Osteocyte (in vitro differentiated cells): ENCODE measurements around the gene TOE1. TPM values are rescaled to one million over a fixed set of nuclear protein-coding genes. Genes with fewer than 3 reads are reported as not detected.
"Not testable (repeated sequence)": the region's sequence is repeated elsewhere in the genome, so short reads cannot be mapped to it uniquely, and the experiment has no call there.

ENCODE experiments used
- DNase-seq: peaks from one replicate; pipeline ENCODE4 v3.0.0; 2021; ENCODE audit warnings: mixed read lengths; ENCODE audit not compliant: unreplicated experiment; ENCODE audit errors: extremely low spot score
- H3K27ac Mint-ChIP-seq: one replicate; pipeline ENCODE4 v1.8.0; 2021; ENCODE audit warnings: mild to moderate bottlenecking, mixed read lengths; ENCODE audit not compliant: unreplicated experiment
- H3K27me3 Mint-ChIP-seq: one replicate; pipeline ENCODE4 v1.8.0; 2021; ENCODE audit warnings: mixed read lengths; ENCODE audit not compliant: unreplicated experiment
- H3K36me3 Mint-ChIP-seq: one replicate; pipeline ENCODE4 v1.8.0; 2021; ENCODE audit warnings: mixed read lengths; ENCODE audit not compliant: unreplicated experiment
- H3K4me1 Mint-ChIP-seq: one replicate; pipeline ENCODE4 v1.8.0; 2021; ENCODE audit warnings: mixed read lengths; ENCODE audit not compliant: unreplicated experiment
- H3K4me3 Mint-ChIP-seq: one replicate; pipeline ENCODE4 v1.8.0; 2021; ENCODE audit warnings: mild to moderate bottlenecking, moderate library complexity, mixed read lengths; ENCODE audit not compliant: unreplicated experiment
- H3K9me3 Mint-ChIP-seq: one replicate; pipeline ENCODE4 v1.8.0; 2021; ENCODE audit warnings: mixed read lengths; ENCODE audit not compliant: unreplicated experiment
- long read RNA-seq: library from polyadenylated mRNA; unstranded; transcript quantifications from one replicate; pipeline ENCODE4 v2.0.0, GENCODE V29; 2021
- total RNA-seq: library from RNA; stranded (reverse); gene quantifications from 2 replicates; pipeline ENCODE4 v1.2.1, GENCODE V29; 2021
- TF ChIP-seq, protein P1 (sequence below): fragments of 200-600 bp; sonication (generic); IDR thresholded peaks from 2 replicates; pipeline ENCODE4 v1.5.0; 2021; ENCODE audit warnings: antibody characterized with exemption, mild to moderate bottlenecking, moderate library complexity

TOE1 gene
- total RNA-seq, result 8.5 and 8.6 TPM in 2 replicates
- long read RNA-seq, transcript TOE1-201 (8 exons, 2,389 nt), result major isoform, 30 of 60 reads
- long read RNA-seq, partial matches to known transcripts, result 5 of 60 reads
- long read RNA-seq, other reads (novel, unspliced or antisense), result 23 of 60 reads

DNA sequence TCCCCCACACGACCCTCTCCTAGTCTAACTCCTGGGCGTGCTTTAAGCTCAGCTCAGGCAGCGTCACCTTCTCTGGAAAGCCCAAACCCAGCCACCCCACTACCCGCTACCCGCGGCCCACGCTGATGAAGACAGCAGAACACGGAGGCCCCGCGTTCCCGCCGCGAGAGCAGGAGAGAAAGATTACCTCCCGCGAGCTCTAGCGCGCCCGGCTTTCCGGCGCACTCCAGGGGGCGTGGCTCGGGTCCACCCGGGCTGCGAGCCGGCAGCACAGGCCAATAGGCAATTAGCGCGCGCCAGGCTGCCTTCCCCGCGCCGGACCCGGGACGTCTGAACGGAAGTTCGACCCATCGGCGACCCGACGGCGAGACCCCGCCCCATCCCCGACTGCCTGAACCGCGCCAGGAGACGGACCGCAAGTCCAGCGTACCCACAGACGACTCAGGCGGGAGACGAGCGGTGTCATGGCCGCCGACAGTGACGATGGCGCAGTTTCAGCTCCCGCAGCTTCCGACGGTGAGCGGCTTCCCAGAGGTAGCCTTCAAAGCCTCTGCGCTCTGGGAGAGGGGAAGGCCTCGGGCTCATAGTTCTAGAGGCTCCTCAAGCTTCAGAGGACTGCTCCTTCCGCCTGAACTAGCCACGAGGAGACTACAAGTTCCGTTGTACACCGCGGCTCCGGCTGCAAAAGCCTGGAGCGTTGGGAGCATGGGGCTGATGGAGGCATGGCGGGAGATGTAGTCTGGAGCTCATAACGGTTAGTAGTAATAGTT is at the start of gene TOE1, which contains the start of gene MUTYH:
Gene TOE1 (plus strand): TSS at position 382 of the 770 bp plus-strand sequence. CDS start 83 bp downstream, at position 465.
Gene MUTYH (minus strand): TSS at position 652 of the 770 bp plus-strand sequence. CDS start 5,935 bp downstream, outside the sequence.
- peaks cover 11% of the 10 kb centered on the region for H3K36me3 Mint-ChIP-seq
- peak within 1 kb of the TSS; percentile 97 for H3K27ac Mint-ChIP-seq
- TF ChIP-seq, protein P1, sequence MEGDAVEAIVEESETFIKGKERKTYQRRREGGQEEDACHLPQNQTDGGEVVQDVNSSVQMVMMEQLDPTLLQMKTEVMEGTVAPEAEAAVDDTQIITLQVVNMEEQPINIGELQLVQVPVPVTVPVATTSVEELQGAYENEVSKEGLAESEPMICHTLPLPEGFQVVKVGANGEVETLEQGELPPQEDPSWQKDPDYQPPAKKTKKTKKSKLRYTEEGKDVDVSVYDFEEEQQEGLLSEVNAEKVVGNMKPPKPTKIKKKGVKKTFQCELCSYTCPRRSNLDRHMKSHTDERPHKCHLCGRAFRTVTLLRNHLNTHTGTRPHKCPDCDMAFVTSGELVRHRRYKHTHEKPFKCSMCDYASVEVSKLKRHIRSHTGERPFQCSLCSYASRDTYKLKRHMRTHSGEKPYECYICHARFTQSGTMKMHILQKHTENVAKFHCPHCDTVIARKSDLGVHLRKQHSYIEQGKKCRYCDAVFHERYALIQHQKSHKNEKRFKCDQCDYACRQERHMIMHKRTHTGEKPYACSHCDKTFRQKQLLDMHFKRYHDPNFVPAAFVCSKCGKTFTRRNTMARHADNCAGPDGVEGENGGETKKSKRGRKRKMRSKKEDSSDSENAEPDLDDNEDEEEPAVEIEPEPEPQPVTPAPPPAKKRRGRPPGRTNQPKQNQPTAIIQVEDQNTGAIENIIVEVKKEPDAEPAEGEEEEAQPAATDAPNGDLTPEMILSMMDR, result no peak
- H3K4me1 Mint-ChIP-seq, result peaks cover 27% of the 10 kb centered on the region
- H3K9me3 Mint-ChIP-seq, result no peaks in the 10 kb centered on the region
- peak; percentile 97 for DNase-seq
- H3K27me3 Mint-ChIP-seq, result no peaks in the 10 kb centered on the region
- peak within 1 kb of the TSS; percentile 95 for H3K4me3 Mint-ChIP-seq

DNA sequence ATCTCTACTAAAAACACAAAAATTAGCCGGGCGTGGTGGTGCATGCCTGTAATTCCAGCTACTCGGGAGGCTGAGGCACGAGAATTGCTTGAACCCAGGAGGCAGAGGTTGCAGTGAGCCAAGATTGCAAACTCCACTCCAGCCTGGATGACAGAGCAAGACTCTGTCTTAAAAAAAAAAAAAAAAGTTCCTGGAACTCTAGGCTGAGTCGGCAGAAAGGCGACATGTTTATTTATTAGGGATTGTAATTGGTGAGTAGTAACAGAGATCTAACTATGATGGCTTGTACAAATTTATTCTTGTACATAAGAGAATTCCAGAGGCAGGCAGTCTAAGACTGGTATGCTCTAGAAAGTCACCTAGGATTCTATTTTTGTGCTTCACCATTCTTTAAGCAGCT is 49.0 kb upstream of the TOE1 start:
- H3K4me1 Mint-ChIP-seq, H3K9me3 Mint-ChIP-seq, H3K36me3 Mint-ChIP-seq, H3K27ac Mint-ChIP-seq, H3K4me3 Mint-ChIP-seq: not testable (repeated sequence)
- peak; percentile 8 for DNase-seq
- H3K27me3 Mint-ChIP-seq, result peaks cover 15% of the 10 kb centered on the region

DNA sequence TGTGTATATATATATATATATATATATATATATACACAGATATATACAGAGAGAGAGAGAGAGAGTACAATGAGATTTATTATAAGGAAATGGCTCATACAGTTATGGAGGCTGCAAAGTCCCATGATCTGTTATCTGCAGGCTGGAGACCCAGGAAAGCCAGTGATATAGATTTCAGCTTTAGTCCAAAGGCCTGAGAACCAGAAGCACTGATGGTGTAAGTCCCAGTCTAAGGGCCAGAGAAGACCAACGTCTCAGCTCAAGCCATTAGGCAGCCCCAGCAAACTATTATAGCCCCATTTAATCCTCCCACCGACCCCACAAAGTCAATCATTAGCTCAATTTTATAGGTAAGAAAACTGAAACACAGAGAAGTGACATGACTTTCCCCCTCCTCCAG is 48.3 kb upstream of the TOE1 start:
- Mint-ChIP-seq H3K27me3 (peaks cover 11% of the 10 kb centered on the region), H3K27ac (no peak overlapping the region), H3K9me3 (no peaks in the 10 kb centered on the region), H3K36me3 (no peaks in the 10 kb centered on the region), H3K4me1 (no peaks in the 10 kb centered on the region), H3K4me3 (no peak overlapping the region)
- TF ChIP-seq, protein P1, result no peak
- no peak for DNase-seq

DNA sequence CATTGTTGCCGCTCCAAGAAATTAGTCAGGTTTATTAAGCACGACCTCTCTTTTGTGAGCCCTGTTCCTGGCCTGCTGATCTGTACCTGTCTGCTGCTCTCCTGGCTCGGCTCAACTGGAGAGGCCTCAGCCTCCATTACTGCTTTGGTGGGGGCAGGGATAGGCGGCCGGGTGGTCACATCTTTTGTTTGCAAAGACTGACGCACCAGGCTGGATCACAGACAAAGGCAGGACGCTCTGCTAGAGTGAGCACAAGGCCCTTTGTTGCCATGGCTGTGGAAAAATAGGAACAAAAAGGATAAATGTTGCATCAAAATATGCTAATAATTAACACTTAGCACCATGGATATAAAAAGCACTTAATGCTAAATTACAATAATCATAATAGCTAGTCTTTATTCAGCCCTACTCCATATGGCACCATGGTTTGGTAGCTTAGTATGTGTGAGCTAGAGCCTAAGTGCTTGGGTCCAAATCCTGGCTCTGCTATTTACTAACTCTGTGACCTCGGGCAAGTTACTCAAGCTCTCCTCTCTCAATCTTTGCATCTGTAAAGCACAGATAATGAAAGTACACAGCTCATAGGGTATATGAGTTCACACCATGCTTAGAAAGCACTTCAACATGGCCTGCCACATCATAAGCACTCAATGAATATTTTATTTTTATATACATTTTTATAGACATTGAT is 42.2 kb upstream of the TOE1 start:
- TF ChIP-seq, protein P1, result no peak
- H3K36me3 Mint-ChIP-seq, result no peaks in the 10 kb centered on the region
- H3K27ac Mint-ChIP-seq, result no peak overlapping the region
- peak; percentile 66 for DNase-seq
- no peaks in the 10 kb centered on the region for H3K27me3 Mint-ChIP-seq
- no peaks in the 10 kb centered on the region for H3K9me3 Mint-ChIP-seq
- H3K4me1 Mint-ChIP-seq, result peaks cover 2% of the 10 kb centered on the region
- no peak overlapping the region for H3K4me3 Mint-ChIP-seq

DNA sequence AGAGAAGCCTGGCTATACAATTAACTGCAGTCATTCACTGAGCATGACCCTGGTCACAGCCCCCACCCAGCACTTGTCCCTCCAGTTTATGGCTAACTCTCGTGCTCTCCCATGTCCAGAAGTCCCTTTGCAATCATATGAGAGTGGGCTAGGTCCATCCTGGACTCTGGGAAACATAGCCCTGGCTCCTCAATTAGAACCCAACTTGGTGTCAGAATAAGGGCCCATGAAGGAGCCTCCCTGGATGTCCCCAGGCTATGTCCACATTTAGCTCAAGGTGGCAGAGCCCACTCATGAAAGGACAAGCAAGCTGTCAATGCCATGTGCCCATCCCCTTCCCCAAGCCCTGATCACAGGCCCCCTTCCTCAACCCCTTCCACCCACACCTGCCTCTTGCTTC is 40.7 kb upstream of the TOE1 start:
- no peak overlapping the region for H3K4me3 Mint-ChIP-seq

More for the DNA sequence above, 40.7 kb upstream of the TOE1 start:
- TF ChIP-seq, protein P1, result no peak
- Mint-ChIP-seq H3K27ac (no peak overlapping the region), H3K36me3 (no peaks in the 10 kb centered on the region), H3K9me3 (no peaks in the 10 kb centered on the region), H3K4me1 (peaks cover 6% of the 10 kb centered on the region), H3K27me3 (no peaks in the 10 kb centered on the region)
- peak; percentile 56 for DNase-seq
